Pulmonary artery endothelial cell (primary cell): ENCODE measurements around the gene CNOT3. TPM values are rescaled to one million over a fixed set of nuclear protein-coding genes. Genes with fewer than 3 reads are reported as not detected.
A peak's percentile ranks its signal among the peaks of the same experiment; 100 is the strongest.
"Not testable (repeated sequence)": the region's sequence is repeated elsewhere in the genome, so short reads cannot be mapped to it uniquely, and the experiment has no call there.

Experiments used
- DNase-seq: peaks from one replicate; pipeline ENCODE4 v3.0.0-alpha.2; 2011; ENCODE audit warnings: low read depth, low spot score
- total RNA-seq: library from RNA; depleted of rRNA; stranded (reverse); fragments of >200 nt; gene quantifications from 2 replicates; pipeline ENCODE4 v1.2.3, GENCODE V29; 2014

CNOT3 gene
- total RNA-seq = 8.8 and 14.5 TPM in 2 replicates

- DNase-seq = no peak
These were observed at the start of gene CNOT3 for GRCh38 chr19:54137699-54138488. Gene CNOT3, plus strand, starts transcription at chr19:54137762. Its CDS starts 5,217 bp downstream, at chr19:54142979.

- DNase-seq = no peak
These were observed 43.0 kb upstream of the CNOT3 start for GRCh38 chr19:54094426-54095000.

- DNase-seq = no peak
These were observed 42.3 kb upstream of the CNOT3 start for GRCh38 chr19:54095136-54095858.

GRCh38 chr19:54095859-54096616 lies 41.5 kb upstream of the CNOT3 start:
- not testable (repeated sequence) for DNase-seq

- no peak for DNase-seq
These were observed 40.9 kb upstream of the CNOT3 start for GRCh38 chr19:54096617-54097106.

GRCh38 chr19:54099190-54099902 lies 38.2 kb upstream of the CNOT3 start:
- DNase-seq = no peak

- DNase-seq = not testable (repeated sequence)
These were observed 37.7 kb upstream of the CNOT3 start for GRCh38 chr19:54099903-54100255.

GRCh38 chr19:54100561-54100960 lies 37.0 kb upstream of the CNOT3 start, which contains the start of gene OSCAR:
Gene OSCAR, minus strand, starts transcription at chr19:54100803. Its CDS starts 11 bp downstream, at chr19:54100792.
- no peak for DNase-seq

- DNase-seq = peak; percentile 91
These were observed 35.0 kb upstream of the CNOT3 start, which contains the start of gene NDUFA3 for GRCh38 chr19:54102421-54103169. Gene NDUFA3, plus strand, starts transcription at chr19:54102855. Its CDS starts 24 bp downstream, at chr19:54102879.

- no peak for DNase-seq
These were observed 32.4 kb upstream of the CNOT3 start for GRCh38 chr19:54104998-54105715.

GRCh38 chr19:54105796-54106195 lies 31.8 kb upstream of the CNOT3 start:
- DNase-seq = no peak

GRCh38 chr19:54106716-54107115 lies 30.8 kb upstream of the CNOT3 start:
- DNase-seq = no peak

GRCh38 chr19:54107876-54108490 lies 29.6 kb upstream of the CNOT3 start:
- no peak for DNase-seq

- DNase-seq = no peak
These were observed 29.1 kb upstream of the CNOT3 start for GRCh38 chr19:54108496-54108895.

GRCh38 chr19:54109651-54110050 lies 27.9 kb upstream of the CNOT3 start:
- no peak for DNase-seq

- no peak for DNase-seq
These were observed 23.0 kb upstream of the CNOT3 start for GRCh38 chr19:54114340-54115108.

GRCh38 chr19:54115109-54116063 lies 22.2 kb upstream of the CNOT3 start, which contains the start of the genes PRPF31 and TFPT:
Gene PRPF31, plus strand, starts transcription at chr19:54115754. Its CDS starts 2,525 bp downstream, at chr19:54118279.
Gene TFPT, minus strand, starts transcription at chr19:54115657. Its CDS starts 388 bp downstream, at chr19:54115269.
- DNase-seq = peak; percentile 94
